Tibial nerve (tissue), 4 donors: Measurements from ENCODE around the gene WDR47. TPM values are rescaled to one million over a fixed set of nuclear protein-coding genes. Genes with fewer than 3 reads are reported as not detected.
"Not testable (repeated sequence)": the region's sequence is repeated elsewhere in the genome, so short reads cannot be mapped to it uniquely, and the experiment has no call there.

ENCODE experiments used
- DNase-seq, 2 donors: peaks; one replicate each; pipeline ENCODE4 v3.0.0-alpha.2; 2019; ENCODE audit warnings: low spot score in 2 of 2
- H3K27ac ChIP-seq, 4 donors: fragments of 200-600 bp; sonication (generic) in 3 of 4; one replicate each; pipeline ENCODE4 v1.5.1; 2017 to 2019; ENCODE audit warnings: mild to moderate bottlenecking in 1 of 4
- H3K27me3 ChIP-seq, 2 donors: fragments of 200-600 bp; sonication (generic) in 1 of 2; one replicate each; pipeline versions ENCODE4 v1.5.1 to v1.6.0; 2017 to 2019
- H3K36me3 ChIP-seq, 3 donors: fragments of 200-600 bp; sonication (generic); one replicate each; pipeline ENCODE4 v1.5.1; 2018 to 2019
- H3K4me1 ChIP-seq, 4 donors: fragments of 200-600 bp; sonication (generic) in 3 of 4; one replicate each; pipeline ENCODE4 v1.5.1; 2017 to 2019
- H3K4me3 ChIP-seq, 4 donors: fragments of 200-600 bp; sonication (generic) in 3 of 4; one replicate each; pipeline ENCODE4 v1.5.1; 2017 to 2019; ENCODE audit warnings: mild to moderate bottlenecking in 1 of 4, moderate library complexity in 1 of 4
- H3K9me3 ChIP-seq, 4 donors: fragments of 200-600 bp; sonication (generic) in 3 of 4; one replicate each; pipeline ENCODE4 v1.5.1; 2017 to 2019
- EP300 ChIP-seq, 2 donors: sonication (generic); formaldehyde crosslinking; IDR thresholded peaks; one replicate each; pipeline ENCODE4 v1.6.1; 2017; ENCODE audit warnings: antibody characterized with exemption in 2 of 2, mild to moderate bottlenecking in 1 of 2
- POLR2A ChIP-seq, 2 donors: fragments of 450-650 bp; IDR thresholded peaks; one replicate each; pipeline ENCODE4 v1.6.1; 2017; ENCODE audit warnings: antibody characterized with exemption in 2 of 2, mild to moderate bottlenecking in 2 of 2, moderate library complexity in 2 of 2
- WGBS, 2 donors: methylation state at CpG; one replicate each; pipeline ENCODE4 v1.1.5; 2018; 5-methylcytosine and 5-hydroxymethylcytosine counted together
- total RNA-seq, 4 donors: library from RNA; depleted of rRNA; stranded (reverse); fragments of >200 nt; gene quantifications; one replicate each; pipeline ENCODE4 v1.1.0, GENCODE V29; 2016
- TF ChIP-seq, protein P1 (sequence below), 5 experiments: fragments of 200-600 bp in 3 of 5; fragments of 450-650 bp in 2 of 5; sonication (generic) in 3 of 5; IDR thresholded peaks; one replicate each; pipeline ENCODE4 v1.5.1; 2016 to 2019; ENCODE audit warnings: antibody characterized with exemption in 5 of 5, mild to moderate bottlenecking in 3 of 5, moderate library complexity in 2 of 5

Gene WDR47
- total RNA-seq, 4 donors from 2014 or later: 14.1 to 47.4 (median 17.3) TPM

DNA sequence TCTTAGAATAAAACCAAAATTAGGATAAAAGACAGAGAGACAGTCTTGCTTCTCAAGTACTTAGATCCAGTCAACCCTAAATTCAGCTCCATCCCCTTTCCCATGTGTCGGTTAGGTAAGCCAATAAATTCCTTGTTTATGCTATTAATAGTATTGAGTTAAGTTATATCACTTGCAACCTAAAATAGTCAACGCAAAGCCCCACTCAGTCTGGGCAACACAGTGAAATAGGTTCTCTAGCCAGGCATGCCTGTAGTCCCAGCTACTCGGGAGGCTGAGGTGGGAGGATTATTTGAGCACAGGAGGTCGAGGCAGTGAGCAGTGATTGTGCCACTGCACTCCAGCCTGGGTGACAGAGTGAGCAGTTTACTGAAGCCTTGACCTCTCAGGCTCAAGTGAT lies 19.3 kb upstream of the WDR47 start:
- no peaks in the 10 kb centered on the region for H3K4me1 ChIP-seq
- 84 to 86% methylated on average over 4 of the region's 4 CpGs for WGBS, 2 donors
- TF ChIP-seq, protein P1, sequence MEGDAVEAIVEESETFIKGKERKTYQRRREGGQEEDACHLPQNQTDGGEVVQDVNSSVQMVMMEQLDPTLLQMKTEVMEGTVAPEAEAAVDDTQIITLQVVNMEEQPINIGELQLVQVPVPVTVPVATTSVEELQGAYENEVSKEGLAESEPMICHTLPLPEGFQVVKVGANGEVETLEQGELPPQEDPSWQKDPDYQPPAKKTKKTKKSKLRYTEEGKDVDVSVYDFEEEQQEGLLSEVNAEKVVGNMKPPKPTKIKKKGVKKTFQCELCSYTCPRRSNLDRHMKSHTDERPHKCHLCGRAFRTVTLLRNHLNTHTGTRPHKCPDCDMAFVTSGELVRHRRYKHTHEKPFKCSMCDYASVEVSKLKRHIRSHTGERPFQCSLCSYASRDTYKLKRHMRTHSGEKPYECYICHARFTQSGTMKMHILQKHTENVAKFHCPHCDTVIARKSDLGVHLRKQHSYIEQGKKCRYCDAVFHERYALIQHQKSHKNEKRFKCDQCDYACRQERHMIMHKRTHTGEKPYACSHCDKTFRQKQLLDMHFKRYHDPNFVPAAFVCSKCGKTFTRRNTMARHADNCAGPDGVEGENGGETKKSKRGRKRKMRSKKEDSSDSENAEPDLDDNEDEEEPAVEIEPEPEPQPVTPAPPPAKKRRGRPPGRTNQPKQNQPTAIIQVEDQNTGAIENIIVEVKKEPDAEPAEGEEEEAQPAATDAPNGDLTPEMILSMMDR (IDR thresholded peaks at IDR 0.05): no peak
- no peak for TF ChIP-seq POLR2A (IDR thresholded peaks at IDR 0.05)
- TF ChIP-seq EP300 (IDR thresholded peaks at IDR 0.05): no peak
- no peak overlapping the region for H3K27ac ChIP-seq
- no peak for DNase-seq
- H3K9me3 ChIP-seq: no peaks in the 10 kb centered on the region
- H3K36me3 ChIP-seq: peaks cover 0 to 42% (median 0%) of the 10 kb centered on the region in 3 donors
- no peaks in the 10 kb centered on the region for H3K27me3 ChIP-seq
- no peak overlapping the region for H3K4me3 ChIP-seq

DNA sequence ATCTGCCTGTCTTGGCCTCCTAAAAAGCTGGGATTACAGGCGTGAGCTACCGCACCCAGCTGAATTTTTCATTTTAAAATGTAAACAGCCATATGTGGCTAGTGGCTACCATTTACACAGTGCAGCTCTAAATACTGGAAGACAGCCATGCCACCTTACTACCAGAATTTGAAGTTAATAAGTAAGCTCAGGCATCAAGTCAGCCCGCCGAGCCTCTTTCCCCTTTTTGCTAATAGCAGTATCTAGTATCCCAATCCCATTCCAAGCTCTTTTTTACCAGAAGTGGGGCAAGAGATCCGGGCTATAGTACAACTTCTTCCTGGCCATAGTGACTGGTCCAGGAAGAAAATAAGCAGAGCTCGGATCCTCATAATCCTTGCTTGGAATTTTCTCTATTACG lies 18.8 kb upstream of the WDR47 start:
- TF ChIP-seq, protein P1 (IDR thresholded peaks at IDR 0.05): no peak
- no peak for TF ChIP-seq EP300 (IDR thresholded peaks at IDR 0.05)
- no peak for TF ChIP-seq POLR2A (IDR thresholded peaks at IDR 0.05)
- no peak for DNase-seq

DNA sequence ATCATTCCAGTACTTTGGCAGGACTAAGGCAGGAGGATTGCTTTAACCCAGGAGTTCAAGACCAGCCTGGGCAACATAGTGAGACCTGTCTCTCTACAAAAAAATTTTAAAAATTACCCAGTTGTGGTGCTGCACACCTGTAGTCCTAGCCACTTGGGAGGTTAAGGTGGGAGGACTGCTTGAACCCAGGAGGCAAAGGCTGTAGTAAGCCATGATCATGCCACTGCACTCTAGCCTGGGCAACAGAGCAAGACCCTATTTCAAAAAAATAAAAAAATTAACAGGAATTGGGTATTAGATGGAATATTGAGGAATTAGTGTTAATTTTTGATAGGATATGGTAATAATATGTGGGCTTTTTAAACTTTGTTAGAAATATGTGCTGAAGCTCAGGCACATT lies 17.1 kb upstream of the WDR47 start:
- no peak for DNase-seq
- H3K4me3 ChIP-seq: no peak overlapping the region
- H3K27ac ChIP-seq: no peak overlapping the region
- H3K36me3 ChIP-seq: peaks cover 0 to 20% (median 0%) of the 10 kb centered on the region in 3 donors
- no peaks in the 10 kb centered on the region for H3K27me3 ChIP-seq
- TF ChIP-seq EP300 (IDR thresholded peaks at IDR 0.05) (no peak), POLR2A (IDR thresholded peaks at IDR 0.05) (no peak)
- TF ChIP-seq, protein P1 (IDR thresholded peaks at IDR 0.05): no peak
- no peaks in the 10 kb centered on the region for H3K4me1 ChIP-seq
- H3K9me3 ChIP-seq: no peaks in the 10 kb centered on the region

More for the DNA sequence above, 18.8 kb upstream of the WDR47 start:
- no peak overlapping the region for H3K4me3 ChIP-seq
- peaks cover 0 to 37% (median 0%) of the 10 kb centered on the region in 3 donors for H3K36me3 ChIP-seq
- no peaks in the 10 kb centered on the region for H3K4me1 ChIP-seq
- no peaks in the 10 kb centered on the region for H3K9me3 ChIP-seq
- WGBS, 2 donors: 83 to 86% methylated on average over 7 of the region's 7 CpGs
- no peak overlapping the region for H3K27ac ChIP-seq
- H3K27me3 ChIP-seq: no peaks in the 10 kb centered on the region

DNA sequence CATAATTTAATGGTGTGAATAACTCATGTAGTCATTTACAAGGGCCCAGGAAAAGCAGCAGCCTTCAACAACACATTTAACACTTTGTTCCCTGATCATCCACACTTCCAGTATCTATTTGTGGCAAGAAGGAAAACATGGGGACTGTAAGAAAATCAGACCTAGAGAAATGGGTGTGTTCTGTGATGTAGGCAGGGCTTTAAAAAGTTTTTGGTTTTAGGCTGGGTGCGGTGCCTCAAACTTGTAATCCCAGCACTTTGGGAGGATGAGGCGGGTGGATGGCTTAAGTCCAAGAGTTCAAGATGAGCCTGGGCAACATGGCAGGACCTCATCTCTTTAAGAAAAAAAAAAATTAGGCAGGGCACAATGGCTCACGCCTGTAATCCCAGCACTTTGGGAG lies 14.2 kb upstream of the WDR47 start:
- 87 to 90% methylated on average over 3 of the region's 3 CpGs for WGBS, 2 donors
- Histone ChIP-seq H3K27me3 (no peaks in the 10 kb centered on the region), H3K27ac (no peak overlapping the region), H3K9me3 (no peaks in the 10 kb centered on the region), H3K4me3 (no peak overlapping the region), H3K4me1 (no peaks in the 10 kb centered on the region), H3K36me3 (no peaks in the 10 kb centered on the region)
- DNase-seq: no peak
- TF ChIP-seq, protein P1 (IDR thresholded peaks at IDR 0.05): no peak
- TF ChIP-seq POLR2A (IDR thresholded peaks at IDR 0.05) (no peak), EP300 (IDR thresholded peaks at IDR 0.05) (no peak)

DNA sequence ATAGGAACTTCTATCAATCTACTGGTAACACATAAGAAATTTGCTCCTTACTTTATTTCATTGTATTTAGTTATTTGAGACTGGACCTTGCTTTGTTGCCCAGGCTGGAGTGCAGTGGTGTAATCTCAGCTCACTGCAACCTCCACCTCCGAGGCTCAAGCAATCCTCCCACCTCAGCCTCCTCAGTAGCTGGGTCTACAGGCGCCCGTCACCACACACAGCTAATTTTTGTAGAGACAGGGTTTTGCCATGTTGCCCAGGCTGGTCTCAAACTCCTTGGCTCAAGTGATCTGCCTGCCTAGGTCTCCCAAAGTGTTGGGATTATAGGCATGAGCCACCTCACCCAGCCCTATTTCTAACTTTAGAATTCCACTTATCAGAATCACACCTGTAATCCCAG lies 10.2 kb upstream of the WDR47 start:
- H3K9me3 ChIP-seq, H3K4me3 ChIP-seq, H3K4me1 ChIP-seq, H3K36me3 ChIP-seq, DNase-seq, H3K27me3 ChIP-seq, H3K27ac ChIP-seq: not testable (repeated sequence)
- 88 to 93% methylated on average over 3 of the region's 3 CpGs for WGBS, 2 donors
